Heart left ventricle (tissue), 16 donors: ENCODE results near the gene RAB11A. TPM values are rescaled to one million over a fixed set of nuclear protein-coding genes. Genes with fewer than 3 reads are reported as not detected.
A peak's percentile ranks its signal among the peaks of the same experiment; 100 is the strongest.

Experiments
- ATAC-seq, 4 donors: fragments of 200-7000 bp; cut with Tn5 transposase; one replicate each; pipeline ENCODE4 v1.9.1; 2020 to 2022; ENCODE audit warnings: moderate library complexity in 4 of 4, mild to moderate bottlenecking in 3 of 4, moderate number of reproducible peaks in 1 of 4
- DNase-seq, 5 donors: peaks; one replicate each; pipeline ENCODE4 v3.0.0-alpha.2; 2020
- H3K27ac ChIP-seq, 12 donors: fragments of 200-600 bp; sonication (generic) in 4 of 12; one replicate each; pipeline versions ENCODE4 v1.5.0 to v1.8.0; 2016 to 2022; ENCODE audit warnings: mild to moderate bottlenecking in 2 of 12
- H3K27me3 ChIP-seq, 9 donors: fragments of 200-600 bp; sonication (generic) in 2 of 9; one replicate each; pipeline versions ENCODE4 v1.5.1 to v1.8.0; 2016 to 2022; ENCODE audit warnings: mild to moderate bottlenecking in 3 of 9
- H3K36me3 ChIP-seq, 9 donors: fragments of 200-600 bp; sonication (generic) in 2 of 9; one replicate each; pipeline versions ENCODE4 v1.5.0 to v1.8.0; 2018 to 2022; ENCODE audit warnings: mild to moderate bottlenecking in 2 of 9
- H3K4me1 ChIP-seq, 12 donors: fragments of 200-600 bp; sonication (generic) in 4 of 12; one replicate each; pipeline versions ENCODE4 v1.5.0 to v1.8.0; 2016 to 2022; ENCODE audit warnings: mild to moderate bottlenecking in 3 of 12
- H3K4me3 ChIP-seq, 12 donors: fragments of 200-600 bp; sonication (generic) in 4 of 12; one replicate each; pipeline versions ENCODE4 v1.5.0 to v1.8.0; 2017 to 2022; ENCODE audit warnings: mild to moderate bottlenecking in 9 of 12, moderate library complexity in 4 of 12
- H3K9me3 ChIP-seq, 12 donors: fragments of 200-600 bp; sonication (generic) in 4 of 12; one replicate each; pipeline versions ENCODE4 v1.5.0 to v1.8.0; 2016 to 2022; ENCODE audit warnings: mild to moderate bottlenecking in 1 of 12
- CTCF ChIP-seq, 12 donors: fragments of 200-600 bp; sonication (generic) in 4 of 12; IDR thresholded peaks; one replicate each; pipeline versions ENCODE4 v1.5.0 to v1.8.0; 2018 to 2022; ENCODE audit warnings: antibody characterized with exemption in 12 of 12, mild to moderate bottlenecking in 5 of 12
- POLR2A ChIP-seq, 2 donors: fragments of 450-650 bp; IDR thresholded peaks; one replicate each; pipeline ENCODE4 v1.6.1; 2017; ENCODE audit warnings: antibody characterized with exemption in 2 of 2, mild to moderate bottlenecking in 2 of 2, moderate library complexity in 2 of 2
- WGBS, 4 donors: extraction: QIAGEN DNeasy Blood & Tissue Kit in 2 of 4; methylation state at CpG; one replicate each; pipeline versions ENCODE4 v1.1.5 to v1.1.7; 2013 to 2018; 5-methylcytosine and 5-hydroxymethylcytosine counted together
- intact Hi-C, 10 donors: fragments of 100-400 bp; cut with DNase I; formaldehyde crosslinking; loops; one replicate each; pipeline versions ENCODE4 v1.11.1 to v1.14.2; 2022
- polyA plus RNA-seq, 2 donors: library from polyadenylated mRNA; stranded (reverse); fragments of 200-250 nt; gene quantifications; one replicate each; pipeline ENCODE4 v1.2.3, GENCODE V29; 2013
- total RNA-seq, 9 donors: library from RNA; depleted of rRNA in 2 of 9; stranded (reverse); fragments of >200 nt in 2 of 9; fragmentation: NEBNext Ultra II Directional in 3 of 9; extraction: Animal tissue kit (Norgen Biotek cat#: 25700) in 3 of 9; gene quantifications; one replicate each; pipeline versions ENCODE4 v1.1.0 to v1.2.4, GENCODE V29; 2016 to 2023
- donor health status: ischemic (EF 13 %, LVEDD 7.1; RV severe dilation, severe dysfunction).
- donor health status: healthy with polysubstance abuse.
- donor health status: DM: no; HTN: yes; CAD: no.
- donor health status: DM: no; HTN: no; CAD: no.
- donor health status: ischemic (EF 25% LVEDD 6.9; RV normal size, moderate dysfunction).
- donor health status: ischemic (EF 25% LVEDD 5.7; RV mildly dilated, moderate dysfunction).
- donor health status: healthy.
- donor health status: DM: yes; HTN: yes; CAD: no.
- donor health status: ischemic (EF 35%, LVEDD 5.7; RV mildly dilated, moderate dysfunction).
- donor health status: nonischemic (EF 11% LVEDD 7.7; RV severe dilation, severe dysfunction).
- donor health status: DM: yes; HTN: yes; CAD: no.
- donor health status: PGD.
- donor health status: ischemic (EF 29% LVEDD 5.4; RV normal size, mild dysfunction).
- donor health status: nonischemic (EF 23%, LVEDD 6.1; RV moderate dilation, normal function).

RAB11A gene
- total and polyA plus RNA-seq, 11 donors, result 50.3 to 307 (median 162) TPM

GRCh38 chr15:65896236-65896635 is 26.9 kb downstream of the RAB11A start:
- TF ChIP-seq POLR2A (IDR thresholded peaks at IDR 0.05) (no peak), CTCF (IDR thresholded peaks at IDR 0.05) (no peak)
- WGBS, 4 donors, result 47 to 60% (median 54%) methylated on average over 2 of the region's 2 CpGs
- intact Hi-C loops, result no loop called here
- no peak for ATAC-seq
- H3K36me3 ChIP-seq, result peaks cover 0 to 89% (median 67%) of the 10 kb centered on the region in 9 donors
- no peaks in the 10 kb centered on the region for H3K9me3 ChIP-seq
- peaks cover 0 to 17% (median 0%) of the 10 kb centered on the region in 12 donors for H3K4me1 ChIP-seq
- H3K27me3 ChIP-seq, result no peaks in the 10 kb centered on the region
- no peak for DNase-seq
- no peak overlapping the region for H3K4me3 ChIP-seq
- H3K27ac ChIP-seq, result peak overlapping the region in 1 of 12 donors; percentile 18

GRCh38 chr15:65900488-65900887 is 31.2 kb downstream of the RAB11A start:
- Histone ChIP-seq H3K4me1 (peaks cover 0 to 46% (median 12%) of the 10 kb centered on the region in 12 donors), H3K36me3 (peaks cover 0 to 92% (median 76%) of the 10 kb centered on the region in 9 donors), H3K27me3 (no peaks in the 10 kb centered on the region), H3K9me3 (no peaks in the 10 kb centered on the region), H3K4me3 (no peak overlapping the region), H3K27ac (no peak overlapping the region)
- DNase-seq (no peak), ATAC-seq (no peak)
- TF ChIP-seq POLR2A (IDR thresholded peaks at IDR 0.05), result no peak
- no peak for TF ChIP-seq CTCF (IDR thresholded peaks at IDR 0.05)
- intact Hi-C loops, result no loop called here
- WGBS, 4 donors, result 90 to 100% (median 95%) methylated on average over 3 of the region's 3 CpGs

GRCh38 chr15:65901336-65901735 is 32.0 kb downstream of the RAB11A start:
- intact Hi-C loops, result no loop called here
- Histone ChIP-seq H3K4me3 (no peak overlapping the region), H3K36me3 (peaks cover 0 to 95% (median 76%) of the 10 kb centered on the region in 9 donors), H3K27me3 (no peaks in the 10 kb centered on the region), H3K9me3 (no peaks in the 10 kb centered on the region), H3K4me1 (peaks cover 0 to 39% (median 11%) of the 10 kb centered on the region in 12 donors), H3K27ac (peak overlapping the region in 1 of 12 donors; percentile 5)
- 69 to 78% (median 76%) methylated on average over 2 of the region's 2 CpGs for WGBS, 4 donors
- TF ChIP-seq POLR2A (IDR thresholded peaks at IDR 0.05) (no peak), CTCF (IDR thresholded peaks at IDR 0.05) (no peak)
- DNase-seq (no peak), ATAC-seq (no peak)

GRCh38 chr15:65901836-65902235 is 32.5 kb downstream of the RAB11A start:
- H3K36me3 ChIP-seq, result peaks cover 0 to 95% (median 75%) of the 10 kb centered on the region in 9 donors
- H3K4me1 ChIP-seq, result peaks cover 0 to 35% (median 11%) of the 10 kb centered on the region in 12 donors
- H3K9me3 ChIP-seq, result no peaks in the 10 kb centered on the region
- no peaks in the 10 kb centered on the region for H3K27me3 ChIP-seq
- intact Hi-C loops, result no loop called here
- ATAC-seq (no peak), DNase-seq (no peak)
- H3K4me3 ChIP-seq, result no peak overlapping the region
- no peak for TF ChIP-seq POLR2A (IDR thresholded peaks at IDR 0.05)
- TF ChIP-seq CTCF (IDR thresholded peaks at IDR 0.05), result no peak
- H3K27ac ChIP-seq, result peak overlapping the region in 2 of 12 donors; percentile 5 to 47
- WGBS, 4 donors, result 93 to 96% (median 94%) methylated on average over 3 of the region's 3 CpGs
